GM23248 (cell line): ENCODE data around the gene STEAP2. TPM values are rescaled to one million over a fixed set of nuclear protein-coding genes. Genes with fewer than 3 reads are reported as not detected.

Source experiments
- DNase-seq: peaks from one replicate; pipeline ENCODE4 v3.0.0-alpha.2; 2015
- H2AFZ ChIP-seq: fragments of 200-600 bp; sonication (generic); 2 replicates; pipeline ENCODE4 v1.6.1; 2016; ENCODE audit warnings: antibody characterized with exemption
- H3F3A ChIP-seq: fragments of 200-600 bp; sonication (generic); 2 replicates; pipeline ENCODE4 v1.6.1; 2016; ENCODE audit warnings: mild to moderate bottlenecking, antibody characterized with exemption, mixed run types; ENCODE audit not compliant: insufficient read depth
- H3K27ac ChIP-seq: fragments of 200-600 bp; sonication (generic); 2 replicates; pipeline ENCODE4 v1.5.1; 2016; ENCODE audit warnings: mild to moderate bottlenecking
- H3K27me3 ChIP-seq: fragments of 200-600 bp; sonication (generic); replicated peaks from 2 replicates; pipeline ENCODE4 v1.6.1; 2016; ENCODE audit warnings: mild to moderate bottlenecking; ENCODE audit not compliant: insufficient read depth
- H3K36me3 ChIP-seq: fragments of 200-600 bp; sonication (generic); 2 replicates; pipeline ENCODE4 v1.6.1; 2016; ENCODE audit warnings: low read depth, mild to moderate bottlenecking
- H3K4me1 ChIP-seq: fragments of 200-600 bp; sonication (generic); 2 replicates; pipeline ENCODE4 v1.6.1; 2016; ENCODE audit warnings: mild to moderate bottlenecking; ENCODE audit not compliant: insufficient read depth
- H3K4me2 ChIP-seq: fragments of 200-600 bp; sonication (generic); one replicate; pipeline ENCODE4 v1.6.1; 2016; ENCODE audit warnings: mild to moderate bottlenecking; ENCODE audit not compliant: unreplicated experiment
- H3K4me3 ChIP-seq: fragments of 200-600 bp; sonication (generic); 2 replicates; pipeline ENCODE4 v1.5.1; 2016; ENCODE audit warnings: mild to moderate bottlenecking
- H3K79me2 ChIP-seq: fragments of 200-600 bp; sonication (generic); 2 replicates; pipeline ENCODE4 v1.6.1; 2016; ENCODE audit warnings: mild to moderate bottlenecking; ENCODE audit not compliant: insufficient read depth
- H3K9ac ChIP-seq: fragments of 200-600 bp; sonication (generic); 2 replicates; pipeline ENCODE4 v1.6.1; 2016; ENCODE audit warnings: mild to moderate bottlenecking
- H3K9me2 ChIP-seq: fragments of 200-600 bp; sonication (generic); 2 replicates; pipeline ENCODE4 v1.6.1; 2016; ENCODE audit warnings: mixed run types, mild to moderate bottlenecking, moderate library complexity; ENCODE audit not compliant: insufficient read depth
- H3K9me3 ChIP-seq: fragments of 200-600 bp; sonication (generic); one replicate; pipeline ENCODE4 v1.6.1; 2017; ENCODE audit warnings: low read depth
- H4K20me1 ChIP-seq: fragments of 200-600 bp; sonication (generic); 2 replicates; pipeline ENCODE4 v1.6.0; 2016; ENCODE audit not compliant: insufficient read depth
- EZH2 ChIP-seq: fragments of 200-600 bp; sonication (generic); IDR thresholded peaks from 2 replicates; pipeline ENCODE4 v1.6.1; 2018; ENCODE audit warnings: antibody characterized with exemption, mild to moderate bottlenecking; ENCODE audit not compliant: insufficient read depth, poor library complexity, severe bottlenecking
- EZH2phosphoT487 ChIP-seq: fragments of 200-600 bp; sonication (generic); IDR thresholded peaks from 2 replicates; pipeline ENCODE4 v1.6.1; 2018; ENCODE audit warnings: antibody characterized with exemption, moderate library complexity, mild to moderate bottlenecking, low read depth; ENCODE audit not compliant: insufficient read depth
- WGBS, 2 experiments: methylation state at CpG; one replicate each; pipeline ENCODE4 v1.1.6; 2015 to 2017; ENCODE audit warnings: low lambda C conversion rate in 2 of 2, low coverage in 1 of 2; ENCODE audit errors: missing lambda C conversion rate in 2 of 2; 5-methylcytosine and 5-hydroxymethylcytosine counted together
- in situ Hi-C: fragments of 300-500 bp; cut with MboI; formaldehyde crosslinking; loops from 2 replicates; pipeline ENCODE4 v1.15.0; 2020
- polyA plus RNA-seq: library from polyadenylated mRNA; unstranded; fragments of >200 nt; fragmentation: Nextera tagmentation; extraction: Ambion mirVana; gene quantifications from 2 replicates; pipeline ENCODE4 v1.2.1, GENCODE V29; 2016
- total RNA-seq: library from RNA; depleted of rRNA; stranded (reverse); fragments of >200 nt; shearing (Covaris generic); gene quantifications from 2 replicates; pipeline ENCODE4 v1.2.3, GENCODE V29; 2014

STEAP2 gene
- total and polyA plus RNA-seq, 2 experiments from 2014 or later: 19.2 to 28.3 TPM

GRCh38 chr7:90230834-90231233 lies 19.3 kb downstream of the STEAP2 start:
- Histone ChIP-seq H3K4me2 (no peak overlapping the region), H3K9me2 (no peaks in the 10 kb centered on the region), H3K4me1 (no peaks in the 10 kb centered on the region), H2AFZ (no peak overlapping the region), H4K20me1 (no peaks in the 10 kb centered on the region), H3K79me2 (peaks cover 2% of the 10 kb centered on the region; the same call in 1 of the 2 replicates), H3K27ac (no peak overlapping the region), H3K4me3 (no peak overlapping the region), H3F3A (no peaks in the 10 kb centered on the region), H3K36me3 (peaks cover 30% of the 10 kb centered on the region), H3K27me3 (no peaks in the 10 kb centered on the region), H3K9ac (no peak overlapping the region), H3K9me3 (no peaks in the 10 kb centered on the region)
- no peak for TF ChIP-seq EZH2
- no peak for TF ChIP-seq EZH2phosphoT487
- DNase-seq: no peak
- in situ Hi-C loops: no loop called here
- 67% methylated on average over 2 of the region's 2 CpGs for WGBS, 2 experiments

DNA sequence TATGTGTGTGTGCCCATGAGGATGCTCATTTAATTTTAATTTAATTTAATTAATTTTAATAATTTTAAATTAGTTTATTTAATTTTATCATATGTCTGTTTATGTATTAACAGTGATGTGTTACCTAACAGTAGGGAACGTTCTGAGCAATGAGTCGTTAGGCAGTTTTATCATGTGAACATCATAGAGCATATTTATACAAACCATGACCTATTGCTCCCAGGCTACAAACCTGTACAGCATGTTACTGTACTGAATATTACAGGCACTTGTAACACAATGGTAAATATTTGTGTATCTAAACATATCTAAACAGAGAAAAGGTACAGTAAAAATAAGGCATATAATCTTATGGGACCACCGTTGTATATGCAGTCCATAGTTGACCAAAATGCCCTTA lies 19.8 kb downstream of the STEAP2 start:
- Histone ChIP-seq H2AFZ (no peak overlapping the region), H4K20me1 (no peaks in the 10 kb centered on the region), H3K4me2 (no peak overlapping the region), H3K79me2 (no peaks in the 10 kb centered on the region), H3K4me1 (no peaks in the 10 kb centered on the region), H3K9ac (no peak overlapping the region), H3K27ac (no peak overlapping the region), H3K27me3 (no peaks in the 10 kb centered on the region), H3F3A (no peaks in the 10 kb centered on the region), H3K9me3 (no peaks in the 10 kb centered on the region), H3K36me3 (peaks cover 30% of the 10 kb centered on the region), H3K4me3 (no peak overlapping the region), H3K9me2 (no peaks in the 10 kb centered on the region)
- in situ Hi-C loops: no loop called here
- TF ChIP-seq EZH2phosphoT487: no peak
- no peak for TF ChIP-seq EZH2
- 95% methylated on average over 3 of the region's 3 CpGs for WGBS, 2 experiments
- DNase-seq: no peak

DNA sequence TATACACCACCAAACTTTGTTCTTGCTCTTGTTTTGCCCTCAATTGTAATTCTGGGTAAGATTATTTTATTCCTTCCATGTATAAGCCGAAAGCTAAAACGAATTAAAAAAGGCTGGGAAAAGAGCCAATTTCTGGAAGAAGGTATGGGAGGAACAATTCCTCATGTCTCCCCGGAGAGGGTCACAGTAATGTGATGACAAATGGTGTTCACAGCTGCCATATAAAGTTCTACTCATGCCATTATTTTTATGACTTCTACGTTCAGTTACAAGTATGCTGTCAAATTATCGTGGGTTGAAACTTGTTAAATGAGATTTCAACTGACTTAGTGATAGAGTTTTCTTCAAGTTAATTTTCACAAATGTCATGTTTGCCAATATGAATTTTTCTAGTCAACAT lies 20.9 kb downstream of the STEAP2 start:
- TF ChIP-seq EZH2phosphoT487: no peak
- TF ChIP-seq EZH2: no peak
- DNase-seq: no peak
- no peak overlapping the region for H3K9ac ChIP-seq
- H3K4me1 ChIP-seq: no peaks in the 10 kb centered on the region
- H2AFZ ChIP-seq: peak overlapping the region; percentile 21
- H3K4me2 ChIP-seq: no peak overlapping the region
- no peaks in the 10 kb centered on the region for H3F3A ChIP-seq
- no peaks in the 10 kb centered on the region for H3K27me3 ChIP-seq
- WGBS, 2 experiments: 17 to 21% methylated on average over 5 of the region's 5 CpGs
- no peak overlapping the region for H3K27ac ChIP-seq
- H3K4me3 ChIP-seq: no peak overlapping the region
- no peaks in the 10 kb centered on the region for H3K79me2 ChIP-seq
- H3K9me2 ChIP-seq: no peaks in the 10 kb centered on the region
- no peaks in the 10 kb centered on the region for H3K9me3 ChIP-seq
- H4K20me1 ChIP-seq: no peaks in the 10 kb centered on the region
- H3K36me3 ChIP-seq: peaks cover 32% of the 10 kb centered on the region; the same call in 1 of the 2 replicates
- in situ Hi-C loops: no loop called here

DNA sequence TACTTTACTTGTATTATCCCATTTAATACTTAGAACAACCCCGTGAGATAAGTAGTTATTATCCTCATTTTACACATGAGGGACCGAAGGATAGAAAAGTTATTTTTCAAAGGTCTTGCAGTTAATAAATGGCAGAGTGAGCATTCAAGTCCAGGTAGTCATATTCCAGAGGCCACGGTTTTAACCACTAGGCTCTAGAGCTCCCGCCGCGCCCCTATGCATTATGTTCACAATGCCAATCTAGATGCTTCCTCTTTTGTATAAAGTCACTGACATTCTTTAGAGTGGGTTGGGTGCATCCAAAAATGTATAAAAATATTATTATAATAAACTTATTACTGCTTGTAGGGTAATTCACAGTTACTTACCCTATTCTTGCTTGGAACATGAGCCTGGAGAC lies 22.0 kb downstream of the STEAP2 start:
- 97 to 99% methylated on average over 6 of the region's 6 CpGs for WGBS, 2 experiments
- H3K79me2 ChIP-seq: no peaks in the 10 kb centered on the region

GRCh38 chr7:90236721-90237289 lies 25.3 kb downstream of the STEAP2 start:
- H3K9me3 ChIP-seq: no peaks in the 10 kb centered on the region

More for the DNA sequence above, 22.0 kb downstream of the STEAP2 start:
- Histone ChIP-seq H2AFZ (no peak overlapping the region), H3K36me3 (peaks cover 26% of the 10 kb centered on the region; the same call in 1 of the 2 replicates), H3K27ac (no peak overlapping the region), H3K4me2 (no peak overlapping the region), H3F3A (no peaks in the 10 kb centered on the region), H3K9me3 (no peaks in the 10 kb centered on the region), H3K27me3 (no peaks in the 10 kb centered on the region), H4K20me1 (no peaks in the 10 kb centered on the region), H3K9me2 (no peaks in the 10 kb centered on the region), H3K4me3 (no peak overlapping the region), H3K4me1 (no peaks in the 10 kb centered on the region), H3K9ac (no peak overlapping the region)
- in situ Hi-C loops: no loop called here
- TF ChIP-seq EZH2phosphoT487: no peak
- no peak for TF ChIP-seq EZH2
- no peak for DNase-seq

More at GRCh38 chr7:90236721-90237289, 25.3 kb downstream of the STEAP2 start:
- in situ Hi-C loops: no loop called here
- Histone ChIP-seq H4K20me1 (no peaks in the 10 kb centered on the region), H3K9ac (no peak overlapping the region), H3K79me2 (no peaks in the 10 kb centered on the region), H3K27me3 (no peaks in the 10 kb centered on the region), H3K4me1 (no peaks in the 10 kb centered on the region), H3K36me3 (peaks cover 20% of the 10 kb centered on the region; the same call in 1 of the 2 replicates), H3K4me2 (no peak overlapping the region), H3K27ac (no peak overlapping the region), H2AFZ (no peak overlapping the region), H3F3A (no peaks in the 10 kb centered on the region), H3K9me2 (no peaks in the 10 kb centered on the region), H3K4me3 (no peak overlapping the region)
- 81 to 85% methylated on average over 1 of the region's 1 CpG for WGBS, 2 experiments
- no peak for DNase-seq
- TF ChIP-seq EZH2 (no peak), EZH2phosphoT487 (no peak)
